ENCODE measurements around the gene YBEY.

DNA sequence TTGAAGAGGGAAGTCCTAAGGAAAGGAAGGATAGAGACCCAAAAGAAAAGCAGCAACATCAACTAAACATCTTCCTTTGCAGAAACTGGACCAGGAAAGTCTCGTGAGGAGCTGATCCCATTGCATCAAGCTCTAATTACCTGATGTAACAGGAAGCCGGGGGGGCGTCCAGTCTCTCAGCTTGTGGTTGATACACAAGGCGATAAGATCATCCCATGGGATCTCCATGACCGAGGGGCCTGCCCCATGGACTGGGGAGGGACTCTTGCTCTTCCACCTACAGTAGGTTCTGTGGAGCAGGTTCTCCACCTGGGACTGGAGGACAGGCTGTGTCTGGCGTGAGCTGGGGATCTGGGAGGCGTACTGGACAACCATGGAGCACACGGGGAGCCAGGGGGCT, 42.8 kb upstream of the YBEY start:
- TF ChIP-seq POLR2A (IDR thresholded peaks at IDR 0.05; ENCODE audit: low read depth, low read length), result no peak
- TF ChIP-seq POLR2AphosphoS5 (IDR thresholded peaks at IDR 0.05; ENCODE audit: low read depth, low read length), result no peak
- TF ChIP-seq TAF1 (IDR thresholded peaks at IDR 0.05; ENCODE audit: borderline replicate concordance, low read depth, low read length), result no peak

Measured in GM12892 (cell line).